HepG2 (cell line): ENCODE results near the gene RUFY2. TPM values are rescaled to one million over a fixed set of nuclear protein-coding genes. Genes with fewer than 3 reads are reported as not detected.

ENCODE experiments used
- AKAP8 ChIP-seq: sonication (generic); formaldehyde crosslinking; IDR thresholded peaks from 2 replicates; pipeline ENCODE4 v1.5.1; 2020; ENCODE audit warnings: mild to moderate bottlenecking, missing genetic modification reagents
- CBFB ChIP-seq: sonication (generic); formaldehyde crosslinking; IDR thresholded peaks from 2 replicates; pipeline ENCODE4 v1.4.0; 2020; ENCODE audit warnings: missing genetic modification reagents
- CENPT ChIP-seq: sonication (generic); formaldehyde crosslinking; IDR thresholded peaks from 2 replicates; pipeline ENCODE4 v1.8.0; 2022; ENCODE audit warnings: low read depth, mild to moderate bottlenecking, moderate library complexity, missing genetic modification reagents
- HCFC1 ChIP-seq: fragments of 150-350 bp; IDR thresholded peaks from 2 replicates; pipeline ENCODE4 v1.6.1; 2014; ENCODE audit warnings: low read depth, low read length
- HINFP ChIP-seq: sonication (generic); formaldehyde crosslinking; IDR thresholded peaks from 2 replicates; pipeline ENCODE4 v1.4.0; 2020; ENCODE audit warnings: low read depth, mild to moderate bottlenecking, missing genetic modification reagents
- MIER3 ChIP-seq: IDR thresholded peaks from 2 replicates; pipeline ENCODE4 v1.6.1; 2016; ENCODE audit warnings: missing compliant biosample characterization, borderline replicate concordance
- NONO ChIP-seq, 2 experiments: fragments of 450-650 bp in 1 of 2; sonication (generic) in 1 of 2; formaldehyde crosslinking in 1 of 2; IDR thresholded peaks in 1 of 2; conservative IDR thresholded peaks in 1 of 2; 2 replicates each; pipeline versions ENCODE4 v1.6.1 to v1.8.0; 2017 to 2022; ENCODE audit warnings: mild to moderate bottlenecking in 1 of 2, missing genetic modification reagents in 1 of 2, moderate library complexity in 1 of 2
- PAX8 ChIP-seq: sonication (generic); formaldehyde crosslinking; IDR thresholded peaks from 2 replicates; pipeline ENCODE4 v1.8.0; 2022; ENCODE audit warnings: mild to moderate bottlenecking, missing genetic modification reagents, borderline replicate concordance
- PHF5A ChIP-seq: IDR thresholded peaks from one replicate; pipeline ENCODE4 v1.6.1; 2018; ENCODE audit warnings: low read depth, missing genetic modification reagents; ENCODE audit not compliant: unreplicated experiment
- PITX1 ChIP-seq: sonication (generic); formaldehyde crosslinking; IDR thresholded peaks from 2 replicates; pipeline ENCODE4 v1.5.1; 2020; ENCODE audit warnings: mild to moderate bottlenecking, missing genetic modification reagents
- ZNF44 ChIP-seq: sonication (generic); formaldehyde crosslinking; IDR thresholded peaks from 2 replicates; pipeline ENCODE4 v1.5.1; 2020; ENCODE audit warnings: mild to moderate bottlenecking, missing genetic modification reagents
- ZNF607 ChIP-seq: sonication (generic); formaldehyde crosslinking; IDR thresholded peaks from 2 replicates; pipeline ENCODE4 v1.5.1; 2020; ENCODE audit warnings: missing genetic modification reagents, mild to moderate bottlenecking, borderline replicate concordance
- ZNF782 ChIP-seq: sonication (generic); formaldehyde crosslinking; IDR thresholded peaks from 2 replicates; pipeline ENCODE4 v1.4.0; 2020; ENCODE audit warnings: missing genetic modification reagents, mild to moderate bottlenecking, borderline replicate concordance
- ZNF83 ChIP-seq: sonication (generic); formaldehyde crosslinking; IDR thresholded peaks from 2 replicates; pipeline ENCODE4 v1.4.0; 2020; ENCODE audit warnings: missing genetic modification reagents, mild to moderate bottlenecking, borderline replicate concordance
- polyA plus RNA-seq, 8 experiments: library from polyadenylated mRNA; depleted of rRNA in 3 of 8; stranded (reverse) in 7 of 8; unstranded in 1 of 8; fragments of >200 nt; fragmentation: Illumina TruSeq in 4 of 8; extraction: Trizol in 4 of 8; gene quantifications; 2 replicates each; pipeline versions ENCODE4 v1.2.1 to v1.2.3, GENCODE V29; 2011 to 2016; ENCODE audit warnings: low read depth in 4 of 8, missing spikeins in 1 of 8, mixed read lengths in 1 of 8; ENCODE audit not compliant: insufficient read depth in 1 of 8
- total RNA-seq, 5 experiments: library from RNA; depleted of rRNA; stranded (reverse); fragments of >200 nt; fragmentation: Illumina TruSeq; extraction: Trizol; gene quantifications; 2 replicates each; pipeline ENCODE4 v1.2.3, GENCODE V29; 2016; ENCODE audit warnings: low read depth in 1 of 5
- TF ChIP-seq, protein P1 (sequence below): sonication (generic); formaldehyde crosslinking; IDR thresholded peaks from 2 replicates; pipeline ENCODE4 v1.9.0; 2021; ENCODE audit warnings: mild to moderate bottlenecking, missing genetic modification reagents
- TF ChIP-seq, protein P2 (sequence below): sonication (generic); formaldehyde crosslinking; IDR thresholded peaks from 2 replicates; pipeline ENCODE4 v1.4.0; 2020; ENCODE audit warnings: mild to moderate bottlenecking, low read depth, missing genetic modification reagents
- TF ChIP-seq, protein P3 (sequence below): sonication (generic); IDR thresholded peaks from 2 replicates; pipeline ENCODE4 v1.6.1; 2016; ENCODE audit warnings: low read depth, borderline replicate concordance

The RUFY2 gene
- total and polyA plus RNA-seq, 2 of the 13 experiments (the other 11 are each of a cell fraction or from before 2014, with no cell fraction given): 10.1 to 16.1 TPM

DNA sequence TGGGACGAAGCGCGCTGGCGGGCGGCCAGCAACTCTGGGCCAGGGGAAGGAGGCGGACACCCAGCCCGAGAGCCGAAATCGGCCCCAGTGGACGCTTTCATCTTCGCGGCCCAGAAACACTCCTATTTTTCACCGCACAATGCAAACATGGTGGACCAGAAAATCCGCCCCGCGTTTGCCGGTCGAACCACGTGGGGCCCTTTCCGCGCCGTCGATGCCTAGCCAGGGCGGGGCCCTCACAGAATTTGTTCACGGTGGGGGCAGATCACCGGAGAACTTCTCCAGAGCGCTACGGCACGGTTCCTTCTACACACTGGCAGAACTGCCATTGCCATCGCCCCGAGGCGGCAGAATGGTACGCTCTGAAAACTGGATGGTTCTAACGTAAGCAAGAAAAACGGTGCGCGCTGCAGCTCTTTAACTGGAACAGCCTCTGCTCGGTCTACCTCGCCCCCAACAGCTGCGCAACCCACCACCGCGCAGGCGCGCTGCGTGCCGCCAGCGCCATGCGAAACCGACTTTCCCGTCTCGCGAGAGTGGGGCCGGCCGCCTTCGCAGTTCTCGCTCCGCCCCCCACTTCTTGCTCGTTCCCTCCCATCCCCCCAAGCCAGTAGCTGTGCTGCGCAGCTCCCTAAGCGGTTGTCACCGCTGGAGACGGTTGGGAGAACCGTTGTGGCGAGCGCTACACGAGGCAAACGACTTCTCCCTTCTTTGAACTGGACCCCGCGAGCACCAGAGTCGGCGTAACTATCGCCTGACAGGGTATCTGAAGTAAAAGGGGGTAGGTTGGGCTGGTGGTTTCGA, 75.4 kb downstream of the RUFY2 start, which contains the start of gene HNRNPH3 (continued):
- TF ChIP-seq, protein P1, sequence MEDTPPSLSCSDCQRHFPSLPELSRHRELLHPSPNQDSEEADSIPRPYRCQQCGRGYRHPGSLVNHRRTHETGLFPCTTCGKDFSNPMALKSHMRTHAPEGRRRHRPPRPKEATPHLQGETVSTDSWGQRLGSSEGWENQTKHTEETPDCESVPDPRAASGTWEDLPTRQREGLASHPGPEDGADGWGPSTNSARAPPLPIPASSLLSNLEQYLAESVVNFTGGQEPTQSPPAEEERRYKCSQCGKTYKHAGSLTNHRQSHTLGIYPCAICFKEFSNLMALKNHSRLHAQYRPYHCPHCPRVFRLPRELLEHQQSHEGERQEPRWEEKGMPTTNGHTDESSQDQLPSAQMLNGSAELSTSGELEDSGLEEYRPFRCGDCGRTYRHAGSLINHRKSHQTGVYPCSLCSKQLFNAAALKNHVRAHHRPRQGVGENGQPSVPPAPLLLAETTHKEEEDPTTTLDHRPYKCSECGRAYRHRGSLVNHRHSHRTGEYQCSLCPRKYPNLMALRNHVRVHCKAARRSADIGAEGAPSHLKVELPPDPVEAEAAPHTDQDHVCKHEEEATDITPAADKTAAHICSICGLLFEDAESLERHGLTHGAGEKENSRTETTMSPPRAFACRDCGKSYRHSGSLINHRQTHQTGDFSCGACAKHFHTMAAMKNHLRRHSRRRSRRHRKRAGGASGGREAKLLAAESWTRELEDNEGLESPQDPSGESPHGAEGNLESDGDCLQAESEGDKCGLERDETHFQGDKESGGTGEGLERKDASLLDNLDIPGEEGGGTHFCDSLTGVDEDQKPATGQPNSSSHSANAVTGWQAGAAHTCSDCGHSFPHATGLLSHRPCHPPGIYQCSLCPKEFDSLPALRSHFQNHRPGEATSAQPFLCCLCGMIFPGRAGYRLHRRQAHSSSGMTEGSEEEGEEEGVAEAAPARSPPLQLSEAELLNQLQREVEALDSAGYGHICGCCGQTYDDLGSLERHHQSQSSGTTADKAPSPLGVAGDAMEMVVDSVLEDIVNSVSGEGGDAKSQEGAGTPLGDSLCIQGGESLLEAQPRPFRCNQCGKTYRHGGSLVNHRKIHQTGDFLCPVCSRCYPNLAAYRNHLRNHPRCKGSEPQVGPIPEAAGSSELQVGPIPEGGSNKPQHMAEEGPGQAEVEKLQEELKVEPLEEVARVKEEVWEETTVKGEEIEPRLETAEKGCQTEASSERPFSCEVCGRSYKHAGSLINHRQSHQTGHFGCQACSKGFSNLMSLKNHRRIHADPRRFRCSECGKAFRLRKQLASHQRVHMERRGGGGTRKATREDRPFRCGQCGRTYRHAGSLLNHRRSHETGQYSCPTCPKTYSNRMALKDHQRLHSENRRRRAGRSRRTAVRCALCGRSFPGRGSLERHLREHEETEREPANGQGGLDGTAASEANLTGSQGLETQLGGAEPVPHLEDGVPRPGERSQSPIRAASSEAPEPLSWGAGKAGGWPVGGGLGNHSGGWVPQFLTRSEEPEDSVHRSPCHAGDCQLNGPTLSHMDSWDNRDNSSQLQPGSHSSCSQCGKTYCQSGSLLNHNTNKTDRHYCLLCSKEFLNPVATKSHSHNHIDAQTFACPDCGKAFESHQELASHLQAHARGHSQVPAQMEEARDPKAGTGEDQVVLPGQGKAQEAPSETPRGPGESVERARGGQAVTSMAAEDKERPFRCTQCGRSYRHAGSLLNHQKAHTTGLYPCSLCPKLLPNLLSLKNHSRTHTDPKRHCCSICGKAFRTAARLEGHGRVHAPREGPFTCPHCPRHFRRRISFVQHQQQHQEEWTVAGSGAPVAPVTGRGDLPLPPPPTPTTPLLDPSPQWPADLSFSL: 0 out of 2 replicates have a peak, but pooled peaks have one; percentile 11
- peak; percentile 70; the same call in 1 of the 2 replicates for TF ChIP-seq MIER3 (CRISPR knock-in tag)
- TF ChIP-seq HINFP (CRISPR knock-in tag): no peak; the same call in 1 of the 2 replicates
- peak; percentile 37; the same call in 1 of the 2 replicates for TF ChIP-seq HCFC1
- TF ChIP-seq, protein P2, sequence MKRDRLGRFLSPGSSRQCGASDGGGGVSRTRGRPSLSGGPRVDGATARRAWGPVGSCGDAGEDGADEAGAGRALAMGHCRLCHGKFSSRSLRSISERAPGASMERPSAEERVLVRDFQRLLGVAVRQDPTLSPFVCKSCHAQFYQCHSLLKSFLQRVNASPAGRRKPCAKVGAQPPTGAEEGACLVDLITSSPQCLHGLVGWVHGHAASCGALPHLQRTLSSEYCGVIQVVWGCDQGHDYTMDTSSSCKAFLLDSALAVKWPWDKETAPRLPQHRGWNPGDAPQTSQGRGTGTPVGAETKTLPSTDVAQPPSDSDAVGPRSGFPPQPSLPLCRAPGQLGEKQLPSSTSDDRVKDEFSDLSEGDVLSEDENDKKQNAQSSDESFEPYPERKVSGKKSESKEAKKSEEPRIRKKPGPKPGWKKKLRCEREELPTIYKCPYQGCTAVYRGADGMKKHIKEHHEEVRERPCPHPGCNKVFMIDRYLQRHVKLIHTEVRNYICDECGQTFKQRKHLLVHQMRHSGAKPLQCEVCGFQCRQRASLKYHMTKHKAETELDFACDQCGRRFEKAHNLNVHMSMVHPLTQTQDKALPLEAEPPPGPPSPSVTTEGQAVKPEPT: no peak
- peak; percentile 62 for TF ChIP-seq ZNF44
- no peak; the same call in 1 of the 2 replicates for TF ChIP-seq PAX8 (CRISPR knock-in tag)
- TF ChIP-seq ZNF607 (CRISPR knock-in tag): peak; percentile 81; the same call in 1 of the 2 replicates
- no peak for TF ChIP-seq NONO (IDR thresholded peaks at IDR 0.05)
- TF ChIP-seq NONO (CRISPR knock-in tag; conservative IDR thresholded peaks at IDR 0.05): peak; percentile 95
- no peak for TF ChIP-seq PHF5A (CRISPR knock-in tag)
- TF ChIP-seq, protein P3, sequence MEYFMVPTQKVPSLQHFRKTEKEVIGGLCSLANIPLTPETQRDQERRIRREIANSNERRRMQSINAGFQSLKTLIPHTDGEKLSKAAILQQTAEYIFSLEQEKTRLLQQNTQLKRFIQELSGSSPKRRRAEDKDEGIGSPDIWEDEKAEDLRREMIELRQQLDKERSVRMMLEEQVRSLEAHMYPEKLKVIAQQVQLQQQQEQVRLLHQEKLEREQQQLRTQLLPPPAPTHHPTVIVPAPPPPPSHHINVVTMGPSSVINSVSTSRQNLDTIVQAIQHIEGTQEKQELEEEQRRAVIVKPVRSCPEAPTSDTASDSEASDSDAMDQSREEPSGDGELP: peak; percentile 93
- TF ChIP-seq PITX1: no peak; the same call in 1 of the 2 replicates
- peak; percentile 66 for TF ChIP-seq CBFB (CRISPR knock-in tag)
- TF ChIP-seq CENPT (CRISPR knock-in tag): no peak
- peak; percentile 66; the same call in 1 of the 2 replicates for TF ChIP-seq ZNF782 (CRISPR knock-in tag)
- TF ChIP-seq AKAP8 (CRISPR knock-in tag): no peak; the same call in 1 of the 2 replicates
- TF ChIP-seq ZNF83 (CRISPR knock-in tag): no peak
